DMS 273 (cell line): Measurements from ENCODE around the gene RPL28.
A peak's percentile ranks its signal among the peaks of the same experiment; 100 is the strongest.

Source experiments
- DNase-seq: peaks from one replicate; lab custom pipeline; 2025; ENCODE audit not compliant: unreplicated experiment; lab: John Stamatoyannopoulos, UW

Gene RPL28

DNA sequence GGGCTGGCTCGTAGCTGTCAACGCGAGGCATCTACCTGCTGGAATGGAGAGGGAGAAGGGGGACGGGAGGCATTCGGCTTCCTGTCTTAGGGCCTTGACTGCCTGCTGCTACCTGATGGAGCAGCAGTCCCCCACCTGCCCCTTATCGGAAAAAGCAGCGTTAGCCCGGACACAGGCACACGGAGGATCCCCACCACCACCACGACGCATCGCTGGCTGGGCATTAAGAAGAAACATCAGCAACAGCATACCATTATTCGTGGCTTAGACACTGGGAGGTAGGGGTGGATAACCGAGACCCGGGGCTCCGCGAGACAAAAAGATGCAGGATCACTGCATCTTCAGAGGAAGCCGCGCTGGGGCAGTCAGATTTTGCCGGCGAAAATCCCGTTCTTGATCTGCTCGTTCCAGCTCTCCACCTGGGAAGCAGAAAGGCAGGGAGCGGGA lies 32.4 kb upstream of the RPL28 start:
- no peak for DNase-seq

DNA sequence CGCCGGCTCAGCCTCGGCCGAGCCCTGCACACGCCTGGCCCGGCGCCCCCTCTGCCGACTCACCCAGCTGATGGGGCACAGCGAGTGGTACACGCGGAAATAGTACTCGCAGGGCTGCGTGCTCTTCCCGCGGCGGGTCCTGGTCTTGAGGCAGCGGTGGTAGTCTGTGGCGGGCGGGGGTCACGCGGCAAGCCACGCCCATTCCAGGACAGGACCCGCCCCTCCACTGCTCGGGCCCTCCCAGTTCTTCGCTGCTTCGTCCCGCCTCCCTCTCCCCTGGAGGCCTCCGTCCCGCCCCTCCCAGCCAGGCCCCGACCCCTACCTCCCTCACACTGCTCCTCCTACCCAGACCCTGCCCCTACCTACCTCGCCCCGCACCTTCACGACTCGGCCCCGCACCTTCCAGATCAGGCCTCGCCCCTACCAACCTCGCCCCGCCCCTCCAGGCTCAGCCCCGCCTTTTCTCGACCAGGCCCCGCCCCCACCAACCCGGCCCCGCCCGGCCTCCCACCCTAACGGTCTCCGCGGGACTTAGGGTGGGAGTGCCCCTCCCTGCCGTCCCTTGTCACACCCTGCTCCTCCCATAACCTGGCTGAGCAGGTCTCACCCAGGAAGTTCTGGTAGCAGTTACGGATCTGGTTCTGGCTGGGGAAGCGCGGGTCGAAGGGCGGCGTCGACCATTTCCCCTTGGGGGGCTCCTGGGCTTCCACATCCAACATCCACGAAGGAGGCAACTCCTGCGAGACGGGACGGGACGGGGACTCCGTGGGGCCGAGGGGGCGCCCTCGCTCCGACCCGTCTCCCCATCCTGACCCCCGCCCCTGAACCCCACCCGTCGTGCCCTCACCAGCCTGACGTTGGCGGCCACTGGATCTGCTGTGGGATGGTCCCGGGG lies 31.7 kb upstream of the RPL28 start:
- DNase-seq = peak; percentile 66

DNA sequence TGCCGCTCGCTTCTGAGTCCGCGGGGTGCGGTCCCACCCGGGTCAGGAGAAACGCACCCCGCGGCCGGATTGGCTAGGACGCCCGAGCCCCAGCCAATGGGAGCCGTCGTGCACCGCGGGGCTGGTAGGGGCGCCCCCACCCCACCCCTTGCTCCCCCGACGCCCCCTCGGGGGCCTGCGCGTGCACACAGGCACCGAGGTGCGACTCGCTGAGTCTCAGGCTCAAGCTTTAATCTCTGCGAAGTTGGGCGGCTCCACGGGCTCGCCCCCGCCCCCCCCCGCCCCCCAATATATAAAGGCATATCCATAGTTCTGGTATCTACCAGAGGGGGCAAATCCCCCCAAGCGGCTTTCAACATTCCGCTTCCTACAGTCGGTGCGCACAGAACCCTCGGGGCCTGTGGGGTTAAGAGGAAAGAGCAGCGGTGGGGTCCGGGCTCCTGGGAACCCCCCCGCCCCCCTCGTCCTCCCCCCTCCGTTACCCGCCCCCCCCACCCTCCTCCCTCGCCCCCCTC lies 31.0 kb upstream of the RPL28 start, which contains the start of gene COX6B2:
TSS of gene COX6B2 (minus strand) at position 22 of the 515 bp plus-strand sequence. CDS start 198 bp downstream, outside the sequence.
- no peak for DNase-seq

DNA sequence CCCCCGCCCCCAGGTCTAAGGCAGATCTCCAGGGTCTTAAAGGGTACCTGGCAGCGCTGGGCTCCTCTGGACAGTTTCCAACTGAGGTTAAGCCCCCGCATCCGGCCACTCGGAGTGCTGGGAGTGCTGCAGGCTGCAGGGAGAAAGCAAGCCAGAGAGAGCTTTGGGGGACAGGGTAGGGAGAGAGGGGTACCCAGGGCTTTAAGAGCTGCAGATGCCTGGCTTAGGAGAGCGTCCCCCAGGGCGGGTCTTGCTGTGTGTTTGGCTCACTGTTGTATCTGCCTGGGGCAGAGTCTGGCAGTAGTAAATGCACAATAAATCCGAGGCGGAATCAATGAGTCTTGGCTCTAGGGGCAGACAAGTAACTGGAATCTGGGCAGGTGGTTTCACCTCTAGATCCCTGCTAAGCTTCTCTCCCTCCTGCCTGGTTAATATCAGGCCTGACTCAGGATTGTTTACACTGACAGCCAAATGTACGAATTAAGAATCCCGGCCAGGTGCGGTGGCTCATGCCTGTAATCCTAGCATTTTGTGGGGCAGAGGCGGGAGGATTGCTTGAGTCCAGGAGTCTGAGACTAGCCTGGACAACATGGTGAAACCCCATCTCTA lies 30.4 kb upstream of the RPL28 start:
- peak; percentile 38 for DNase-seq

DNA sequence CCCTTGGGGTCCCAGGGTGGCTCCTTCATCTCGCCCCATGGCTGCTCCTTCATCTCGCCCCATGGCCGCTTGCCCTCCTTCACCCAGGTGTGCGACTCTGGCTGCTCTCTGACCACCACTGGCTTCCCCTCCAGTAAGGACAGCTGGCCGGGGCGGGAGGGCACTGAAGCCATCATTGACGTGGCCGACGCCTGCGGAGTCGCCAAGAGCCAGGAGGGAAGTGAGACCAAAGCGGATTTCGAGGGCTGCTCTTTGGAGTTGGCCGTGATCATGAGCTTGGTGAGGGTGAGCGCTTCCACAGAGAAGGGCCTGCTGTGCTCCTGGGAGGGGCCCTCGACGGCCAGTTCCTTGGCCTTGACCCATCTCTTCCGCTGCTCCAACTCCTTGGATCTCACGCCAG lies 27.2 kb upstream of the RPL28 start:
- DNase-seq = peak; percentile 56

DNA sequence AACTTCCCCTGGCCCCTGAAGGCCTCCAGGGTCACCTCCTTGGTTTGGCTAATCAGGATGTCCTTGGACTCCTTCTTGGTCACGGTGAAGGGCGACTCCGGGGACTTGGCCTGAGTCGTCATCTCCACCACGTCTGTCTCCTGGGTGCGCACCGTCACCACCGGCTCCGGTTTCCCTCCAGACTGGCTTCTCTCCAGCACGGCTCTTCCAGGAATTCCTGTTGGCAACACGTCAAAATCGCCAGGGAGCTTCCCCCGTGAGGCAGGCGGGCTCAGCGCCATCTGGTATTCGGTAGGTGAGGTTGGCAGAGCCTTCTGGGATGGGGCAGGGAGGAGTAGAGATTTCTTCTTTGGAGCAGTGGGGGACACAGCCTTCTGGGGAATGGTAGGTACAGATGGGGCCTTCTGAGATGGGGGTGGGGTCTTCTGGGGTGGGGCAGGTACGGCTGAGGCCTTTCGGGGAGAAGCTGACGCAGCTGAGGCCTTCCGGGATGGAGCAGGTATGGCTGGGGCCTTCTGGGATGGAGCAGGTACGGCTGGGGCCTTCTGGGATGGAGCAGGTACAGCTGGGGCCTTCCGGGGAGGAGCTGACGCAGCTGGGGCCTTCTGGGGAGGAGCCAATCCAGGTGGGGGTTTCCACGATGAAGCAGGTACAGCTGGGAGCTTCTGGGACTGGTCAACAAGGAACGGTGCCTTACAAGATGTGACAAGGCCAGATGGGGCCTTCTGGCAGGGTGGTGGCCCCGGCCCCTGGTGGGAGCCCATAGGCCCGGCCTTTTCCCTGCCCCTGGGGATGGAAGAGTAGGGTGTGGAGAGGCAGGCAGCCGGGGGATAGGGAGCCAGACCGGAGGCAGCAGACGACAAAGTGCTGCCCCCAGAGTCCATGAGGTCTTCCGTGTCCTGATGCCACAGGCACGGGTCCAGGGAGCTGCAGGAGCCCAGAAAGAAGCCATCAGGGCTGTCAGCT lies 26.5 kb upstream of the RPL28 start:
- DNase-seq = peak; percentile 97

DNA sequence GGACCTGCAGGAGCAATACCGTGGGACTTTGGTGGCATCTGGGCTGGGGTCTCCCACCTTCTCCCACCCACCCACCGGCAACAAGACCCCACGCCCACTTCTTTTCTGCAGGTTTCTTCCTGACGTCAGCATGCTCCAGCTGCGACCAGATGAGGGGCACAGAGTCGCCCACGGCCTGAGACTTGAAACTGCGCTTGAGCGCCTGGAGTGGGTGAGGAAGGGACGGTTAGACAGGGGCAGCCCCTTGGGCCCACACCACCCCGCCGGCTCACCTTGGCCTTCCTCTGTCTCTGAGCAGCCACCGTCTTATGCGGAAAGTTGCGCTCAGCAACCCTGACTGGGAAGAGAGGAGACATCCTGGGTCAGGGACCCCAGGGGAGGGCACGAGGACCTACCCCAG lies 24.8 kb upstream of the RPL28 start:
- no peak for DNase-seq

DNA sequence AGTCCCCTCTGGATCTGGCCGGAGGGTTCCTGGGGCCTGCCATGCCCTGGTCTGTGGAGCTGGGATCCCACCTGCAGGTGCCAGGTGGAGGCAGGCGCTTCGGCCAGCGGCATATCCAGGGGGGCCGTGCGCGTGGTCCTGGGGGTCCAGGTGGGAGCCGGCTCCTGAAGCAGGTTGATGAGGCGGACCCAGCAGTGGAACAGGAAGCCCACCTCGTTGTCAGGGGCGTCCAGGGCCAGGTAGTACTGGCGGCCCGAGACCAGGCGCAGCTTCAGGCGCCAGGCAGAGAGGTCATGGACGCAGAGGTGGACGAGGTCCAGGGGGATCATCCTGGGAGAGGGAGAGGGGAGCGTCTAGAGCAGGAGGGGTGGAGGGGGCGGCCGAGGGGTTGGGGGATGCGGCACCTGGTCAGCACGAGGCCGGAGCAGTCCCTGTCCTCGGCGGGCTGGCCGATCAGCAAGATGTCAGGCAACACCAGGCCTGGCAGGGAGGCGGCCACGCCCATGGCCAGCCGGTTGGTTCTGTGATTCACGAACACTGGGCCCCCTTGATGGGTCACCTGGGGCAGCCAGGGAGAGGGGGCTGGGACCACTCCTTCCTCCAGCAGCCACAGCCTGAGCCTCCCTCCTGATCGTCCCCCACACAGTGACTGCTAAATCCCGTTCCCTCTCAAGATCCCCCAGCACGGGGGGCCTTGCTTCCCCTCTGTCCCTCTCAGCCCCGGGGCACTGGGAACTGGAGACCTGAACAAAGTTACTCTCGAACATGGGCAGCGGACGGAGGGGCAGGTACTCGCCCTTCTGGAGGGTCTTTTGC lies 23.4 kb upstream of the RPL28 start:
- no peak for DNase-seq

DNA sequence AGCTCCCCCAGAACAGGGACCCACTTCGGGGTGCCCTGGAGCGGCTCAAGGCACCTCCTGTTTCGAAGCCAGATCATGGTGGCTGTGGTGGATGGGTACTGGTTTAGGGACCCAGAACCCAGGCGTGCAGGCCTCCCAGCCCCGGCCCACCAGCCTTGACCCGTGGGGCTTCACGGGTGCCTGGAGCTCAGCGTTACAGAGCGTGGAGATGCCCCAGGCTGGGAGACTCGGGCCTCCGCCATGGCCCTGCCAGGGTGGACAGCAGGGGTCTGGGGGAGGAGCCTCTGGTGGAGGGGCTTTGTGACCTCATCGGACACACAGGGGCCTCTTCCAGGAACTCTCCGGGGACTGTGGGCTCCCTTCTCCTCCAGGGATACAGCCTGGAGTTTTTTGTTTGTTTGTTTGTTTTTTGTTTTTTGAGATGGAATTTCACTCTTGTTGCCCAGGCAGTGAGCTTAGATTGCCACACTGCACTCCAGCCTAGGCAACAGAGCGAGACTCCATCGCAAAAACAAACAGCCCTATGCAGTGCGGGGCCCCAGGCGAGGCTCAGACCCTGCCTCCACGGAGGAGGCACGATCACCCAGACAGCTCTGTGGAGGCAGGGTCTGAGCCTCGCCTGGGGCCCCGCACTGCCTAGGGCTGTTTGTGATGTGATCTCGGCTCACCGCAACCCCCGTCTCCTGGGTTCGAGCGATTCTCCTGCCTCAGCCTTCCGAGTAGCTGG lies 22.6 kb upstream of the RPL28 start, which contains the start of gene GARIN5B:
TSS of gene GARIN5B (minus strand) at position 271 of the 727 bp plus-strand sequence. CDS start at position 77, 194 bp downstream.
- no peak for DNase-seq

DNA sequence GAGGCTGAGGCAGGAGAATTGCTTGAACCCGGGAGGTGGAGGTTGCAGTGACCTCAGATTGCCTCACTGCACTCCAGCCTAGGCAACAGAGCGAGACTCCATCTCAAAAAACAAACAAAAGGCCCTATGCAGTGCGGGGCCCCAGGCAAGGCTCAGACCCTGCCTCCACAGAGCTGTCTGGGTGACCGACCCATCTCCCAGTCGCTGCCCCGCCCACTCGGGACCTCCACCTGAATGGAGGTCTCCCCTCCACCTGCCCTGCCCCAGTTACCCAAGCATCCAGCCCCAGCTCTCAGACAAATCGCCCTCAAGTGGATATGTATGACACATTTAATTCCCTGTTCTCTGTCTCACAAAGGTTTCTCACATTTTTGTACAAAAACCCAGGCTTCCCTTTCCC lies 20.5 kb upstream of the RPL28 start:
- DNase-seq = no peak

DNA sequence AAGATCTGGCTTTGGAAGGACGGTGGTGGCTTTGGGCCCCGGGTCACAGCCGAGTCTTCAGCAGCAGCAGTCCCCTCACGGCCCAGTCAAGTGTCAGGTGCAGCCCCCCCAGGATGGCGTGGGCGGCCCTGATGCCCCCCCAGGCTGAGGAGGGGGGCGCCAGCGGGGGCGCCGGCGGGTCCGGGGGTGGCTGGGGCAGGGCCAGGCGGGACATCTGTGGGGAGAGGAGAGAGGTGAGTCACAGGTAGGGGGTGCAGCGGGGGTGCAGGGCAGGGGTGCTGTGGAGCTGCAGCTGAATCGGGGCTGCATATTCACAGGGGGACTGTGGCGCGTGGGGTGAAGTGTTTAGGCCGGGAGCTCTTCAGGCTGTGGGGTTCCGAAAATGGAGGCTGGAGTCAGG lies 19.8 kb upstream of the RPL28 start:
- DNase-seq = no peak

DNA sequence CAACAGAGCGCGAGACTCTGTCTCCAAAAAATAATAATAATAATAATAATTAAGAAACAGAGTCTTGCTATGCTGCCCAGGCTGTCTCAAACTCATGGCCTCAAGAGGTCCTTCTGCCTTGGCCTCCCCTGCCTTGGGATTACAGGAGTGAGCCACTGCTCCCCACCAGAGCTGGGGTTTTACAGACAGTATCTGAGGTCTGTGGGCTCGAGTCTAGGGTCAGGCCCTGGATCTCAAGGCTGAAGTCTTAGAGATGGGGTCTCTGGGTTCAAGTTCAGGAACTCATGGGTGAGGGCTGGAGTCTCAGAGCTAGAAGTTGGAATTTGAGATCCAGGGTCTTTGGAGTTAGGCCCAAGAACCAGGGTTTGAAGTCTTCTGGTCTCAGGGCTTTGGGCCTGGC lies 18.9 kb upstream of the RPL28 start:
- no peak for DNase-seq

DNA sequence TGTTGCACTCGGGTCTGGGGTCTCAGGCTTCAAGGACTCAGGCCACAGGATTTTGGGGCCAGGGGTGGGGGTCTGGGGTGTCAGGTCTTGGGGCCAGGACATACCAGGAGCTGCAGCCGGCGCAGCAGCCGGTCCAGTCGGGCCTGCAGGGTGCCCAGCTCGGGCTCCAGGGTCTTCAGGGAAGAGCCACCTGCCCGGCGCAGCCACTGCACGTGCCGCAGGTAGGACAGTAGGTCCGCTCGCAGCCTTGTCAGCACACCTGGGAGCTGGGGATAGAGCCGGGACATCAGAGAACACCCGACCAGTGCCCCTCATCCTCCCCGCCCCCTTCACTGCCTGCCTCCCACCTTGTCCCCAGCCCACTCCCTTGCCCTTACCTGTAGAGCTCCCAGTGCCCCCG lies 17.6 kb upstream of the RPL28 start:
- DNase-seq = no peak

DNA sequence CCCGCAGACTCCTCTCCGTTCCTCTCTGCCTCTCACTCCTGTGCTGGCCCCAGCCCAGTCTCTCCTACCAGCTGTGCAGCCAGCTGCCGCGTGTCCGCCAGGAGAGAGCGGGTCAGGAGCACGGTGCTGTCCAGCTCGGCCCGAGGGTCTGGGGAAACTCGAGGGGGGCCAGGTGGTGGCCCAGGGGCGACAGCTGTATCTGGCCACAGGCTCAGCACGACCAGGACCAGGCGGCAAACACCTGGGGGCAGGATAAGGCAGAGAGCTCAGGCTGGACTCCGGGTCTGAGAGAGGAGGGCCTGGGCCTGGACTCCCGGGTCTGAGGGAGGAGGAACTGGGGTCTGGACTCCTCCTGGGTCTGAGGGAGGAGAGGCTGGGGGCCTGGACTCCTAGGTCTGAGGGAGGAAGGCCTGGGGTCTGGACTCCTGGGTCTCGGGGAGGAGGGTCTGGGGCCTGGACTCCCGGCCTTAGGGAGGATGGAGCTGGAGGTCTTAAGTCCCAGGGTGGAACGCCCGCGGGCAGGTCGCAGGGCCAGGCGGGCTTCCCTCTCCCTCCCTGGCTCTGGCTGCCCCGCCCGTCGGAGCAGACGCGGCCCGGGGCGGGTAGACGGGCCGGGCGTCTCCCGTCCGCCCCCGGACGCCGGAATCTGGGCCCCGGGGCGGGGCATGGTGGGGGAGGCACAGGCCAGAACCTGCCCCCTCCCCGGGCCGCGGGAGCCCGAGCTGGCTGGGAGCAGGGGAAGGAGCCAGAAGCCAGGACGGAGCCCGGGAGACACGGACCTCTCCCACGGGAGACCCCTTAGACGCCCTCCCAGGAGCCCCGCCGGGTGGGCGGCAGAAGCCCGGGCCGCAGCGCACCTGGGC lies 16.8 kb upstream of the RPL28 start:
- DNase-seq = peak; percentile 79

DNA sequence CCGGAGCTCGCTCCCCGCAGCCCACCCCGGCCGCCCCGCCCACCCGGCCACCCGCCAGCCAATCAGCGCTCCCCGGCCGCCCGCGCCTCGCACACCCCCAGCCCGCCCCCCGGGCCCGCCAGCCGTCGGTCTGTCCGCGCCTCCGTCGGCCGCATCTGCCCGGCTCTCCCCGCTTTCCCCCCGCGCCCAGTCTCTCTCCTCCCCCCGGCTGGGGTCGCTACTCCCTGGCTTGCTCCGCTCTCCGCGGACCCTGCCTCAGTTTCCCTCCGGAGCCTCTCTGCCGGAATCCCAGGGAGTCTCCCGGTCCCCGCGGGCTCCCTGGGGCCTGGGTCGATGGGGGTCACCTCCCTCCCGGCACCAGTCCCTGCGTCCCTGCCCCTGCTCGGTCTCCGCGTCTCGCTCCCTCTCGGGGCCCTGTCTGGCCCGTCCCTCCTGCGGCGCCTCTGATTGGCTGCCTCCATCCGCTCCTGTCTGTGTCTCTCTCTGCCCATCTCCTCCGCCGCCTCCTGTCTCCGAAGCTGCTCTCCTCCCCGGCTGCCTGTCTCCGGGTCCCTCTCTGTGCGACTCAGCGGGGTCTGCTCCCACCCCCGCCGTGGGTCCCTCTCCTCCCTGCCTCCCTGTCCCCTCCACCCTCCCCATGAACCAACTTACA lies 16.0 kb upstream of the RPL28 start:
- peak; percentile 74 for DNase-seq

DNA sequence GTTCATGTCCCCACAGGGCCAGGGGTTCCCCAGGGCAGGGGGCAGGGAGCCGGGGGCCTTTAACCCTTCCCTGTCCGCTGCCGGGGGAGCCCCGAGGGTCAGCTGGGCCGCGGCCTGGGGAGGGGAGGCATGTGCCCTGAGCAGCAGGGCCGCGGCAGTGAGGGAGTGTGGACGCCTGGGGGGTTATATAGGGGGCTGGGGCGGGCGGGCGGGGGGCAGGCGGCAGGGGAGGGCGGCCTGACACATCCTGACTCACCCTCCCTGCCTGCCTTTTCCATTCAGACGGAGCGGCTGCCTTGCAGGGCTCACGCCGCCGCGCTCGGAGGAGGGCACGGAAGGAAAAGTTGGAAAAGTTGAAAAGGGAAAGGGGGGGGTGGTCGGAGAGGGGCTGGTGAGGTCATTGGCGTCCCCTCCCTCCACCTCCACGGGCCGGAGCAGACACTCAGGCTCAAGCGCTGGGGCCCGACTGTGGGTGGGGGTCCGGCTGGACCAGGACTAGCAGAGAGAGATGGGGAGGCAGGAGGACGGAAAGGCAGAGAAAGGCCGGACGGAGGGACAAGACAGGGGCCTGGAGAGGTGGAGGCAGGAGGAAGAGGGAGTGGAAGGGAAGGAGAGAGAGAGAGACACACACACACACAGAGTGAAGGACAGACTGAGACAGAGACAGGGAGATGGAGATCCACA lies 15.3 kb upstream of the RPL28 start, which contains the start of gene IL11:
TSS of gene IL11 (minus strand) at position 159 of the 684 bp plus-strand sequence. CDS start at position 6, 153 bp downstream.
- no peak for DNase-seq
